ENCODE measurements around the gene AIFM1. TPM values are rescaled to one million over a fixed set of nuclear protein-coding genes. Genes with fewer than 3 reads are reported as not detected.

AIFM1 gene
- polyA plus RNA-seq, 1 donor (not counting 4 experiments of a cell fraction or from before 2014, with no cell fraction given): 52.5 TPM

DNA sequence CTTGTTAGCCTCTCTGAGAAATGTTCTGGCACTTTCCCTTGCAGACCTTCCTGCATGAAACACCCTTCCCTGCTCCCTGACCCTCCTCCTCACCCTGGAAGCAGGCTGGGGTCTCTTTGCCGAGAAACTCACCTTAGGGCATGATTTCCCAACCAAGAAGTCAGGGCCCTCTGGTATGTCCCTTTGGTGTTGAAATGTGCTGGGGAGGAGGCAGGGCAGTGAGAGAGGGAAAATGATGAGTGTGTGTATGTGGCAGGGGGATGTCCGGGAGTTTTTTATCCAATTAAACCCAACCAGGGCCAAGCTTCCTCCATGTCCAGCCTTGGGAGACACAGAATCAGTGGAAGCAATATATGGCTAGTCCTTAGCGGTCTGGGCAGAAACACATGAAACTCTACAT, 60.4 kb downstream of the AIFM1 start:
- DNase-seq (ENCODE audit: low read depth, low spot score) (no peak), FAIRE-seq (no peak)
- H3K27ac ChIP-seq (ENCODE audit: control insufficient read depth, insufficient read depth, low read length): no peak overlapping the region
- no peaks in the 10 kb centered on the region for H3K27me3 ChIP-seq (ENCODE audit: control insufficient read depth, extremely low read depth, insufficient read depth, low read length)
- no peak overlapping the region for H2AFZ ChIP-seq (ENCODE audit: control insufficient read depth, low read length)
- H3K79me2 ChIP-seq (ENCODE audit: control insufficient read depth, insufficient read depth, low read length): peaks cover 76% of the 10 kb centered on the region
- TF ChIP-seq, protein P1, sequence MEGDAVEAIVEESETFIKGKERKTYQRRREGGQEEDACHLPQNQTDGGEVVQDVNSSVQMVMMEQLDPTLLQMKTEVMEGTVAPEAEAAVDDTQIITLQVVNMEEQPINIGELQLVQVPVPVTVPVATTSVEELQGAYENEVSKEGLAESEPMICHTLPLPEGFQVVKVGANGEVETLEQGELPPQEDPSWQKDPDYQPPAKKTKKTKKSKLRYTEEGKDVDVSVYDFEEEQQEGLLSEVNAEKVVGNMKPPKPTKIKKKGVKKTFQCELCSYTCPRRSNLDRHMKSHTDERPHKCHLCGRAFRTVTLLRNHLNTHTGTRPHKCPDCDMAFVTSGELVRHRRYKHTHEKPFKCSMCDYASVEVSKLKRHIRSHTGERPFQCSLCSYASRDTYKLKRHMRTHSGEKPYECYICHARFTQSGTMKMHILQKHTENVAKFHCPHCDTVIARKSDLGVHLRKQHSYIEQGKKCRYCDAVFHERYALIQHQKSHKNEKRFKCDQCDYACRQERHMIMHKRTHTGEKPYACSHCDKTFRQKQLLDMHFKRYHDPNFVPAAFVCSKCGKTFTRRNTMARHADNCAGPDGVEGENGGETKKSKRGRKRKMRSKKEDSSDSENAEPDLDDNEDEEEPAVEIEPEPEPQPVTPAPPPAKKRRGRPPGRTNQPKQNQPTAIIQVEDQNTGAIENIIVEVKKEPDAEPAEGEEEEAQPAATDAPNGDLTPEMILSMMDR (optimal IDR thresholded peaks at IDR 0.05 in 1 of 3, IDR thresholded peaks at IDR 0.05 in 1 of 3, conservative IDR thresholded peaks at IDR 0.05 in 1 of 3; ENCODE audit: extremely low read depth in 1 of 3, insufficient read depth in 2 of 3, low read length in 3 of 3): no peak
- TF ChIP-seq EZH2 (IDR thresholded peaks at IDR 0.05; ENCODE audit: low read length): no peak
- H3K9ac ChIP-seq (ENCODE audit: control insufficient read depth, extremely low read depth, insufficient read depth, low read length): no peak overlapping the region
- H3K4me1 ChIP-seq (ENCODE audit: control insufficient read depth, extremely low read depth, insufficient read depth, low read length): peaks cover 23% of the 10 kb centered on the region
- no peak overlapping the region for H3K4me2 ChIP-seq (ENCODE audit: control insufficient read depth, extremely low read depth, insufficient read depth, low read depth, low read length)
- no peak overlapping the region for H3K4me3 ChIP-seq (ENCODE audit: control insufficient read depth in 2 of 3, extremely low read depth in 1 of 3, insufficient read depth in 2 of 3, low read depth in 1 of 3, low read length in 3 of 3)
- no peaks in the 10 kb centered on the region for H3K9me3 ChIP-seq (ENCODE audit: control insufficient read depth, low read depth, low read length)
- dilution Hi-C loops (cut with MboI; ENCODE audit: extremely low pct_ligation_motif_present, low sequenced_read_pairs): no loop called here
- H3K9me1 ChIP-seq (ENCODE audit: control insufficient read depth, extremely low read depth, insufficient read depth, low read length): no peaks in the 10 kb centered on the region
- peaks cover 0 to 1% of the 10 kb centered on the region in 2 experiments for H3K36me3 ChIP-seq (ENCODE audit: control insufficient read depth in 2 of 2, extremely low read depth in 1 of 2, insufficient read depth in 2 of 2, low read length in 2 of 2)
- H4K20me1 ChIP-seq (ENCODE audit: control insufficient read depth, extremely low read depth, insufficient read depth, low read length): peaks cover 11% of the 10 kb centered on the region

DNA sequence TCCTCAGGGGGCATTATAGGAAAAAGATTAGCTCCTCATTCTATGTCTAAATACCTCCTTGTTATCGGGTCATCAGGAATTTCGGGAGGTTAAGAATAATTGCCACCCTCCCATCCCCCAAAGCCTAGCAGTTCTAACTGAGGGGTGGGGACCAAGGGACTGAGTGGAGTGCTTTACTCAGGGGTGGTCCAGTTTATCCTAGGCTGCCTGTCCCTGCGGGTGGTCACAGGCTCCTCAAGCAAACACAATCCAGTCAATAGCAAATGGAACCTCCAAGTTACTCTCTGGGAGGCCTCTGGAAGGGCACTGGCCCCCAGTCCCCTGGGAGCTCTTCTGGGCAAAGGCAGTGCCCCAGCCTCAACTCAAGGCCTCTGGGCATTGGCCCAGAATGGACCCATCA, 62.0 kb downstream of the AIFM1 start:
- peaks cover 9% of the 10 kb centered on the region for H4K20me1 ChIP-seq (ENCODE audit: control insufficient read depth, extremely low read depth, insufficient read depth, low read length)
- H2AFZ ChIP-seq (ENCODE audit: control insufficient read depth, low read length): no peak overlapping the region
- H3K79me2 ChIP-seq (ENCODE audit: control insufficient read depth, insufficient read depth, low read length): peaks cover 77% of the 10 kb centered on the region
- dilution Hi-C loops (cut with MboI; ENCODE audit: extremely low pct_ligation_motif_present, low sequenced_read_pairs): no loop called here
- H3K36me3 ChIP-seq (ENCODE audit: control insufficient read depth in 2 of 2, extremely low read depth in 1 of 2, insufficient read depth in 2 of 2, low read length in 2 of 2): peaks cover 0 to 1% of the 10 kb centered on the region in 2 experiments
- H3K4me3 ChIP-seq (ENCODE audit: control insufficient read depth in 2 of 3, extremely low read depth in 1 of 3, insufficient read depth in 2 of 3, low read depth in 1 of 3, low read length in 3 of 3): no peak overlapping the region
- H3K4me2 ChIP-seq (ENCODE audit: control insufficient read depth, extremely low read depth, insufficient read depth, low read depth, low read length): no peak overlapping the region
- FAIRE-seq: no peak
- H3K9me3 ChIP-seq (ENCODE audit: control insufficient read depth, low read depth, low read length): no peaks in the 10 kb centered on the region
- no peak overlapping the region for H3K9ac ChIP-seq (ENCODE audit: control insufficient read depth, extremely low read depth, insufficient read depth, low read length)
- no peak for DNase-seq (ENCODE audit: low read depth, low spot score)
- no peak overlapping the region for H3K27ac ChIP-seq (ENCODE audit: control insufficient read depth, insufficient read depth, low read length)
- TF ChIP-seq EZH2 (IDR thresholded peaks at IDR 0.05; ENCODE audit: low read length): no peak
- TF ChIP-seq, protein P1 (optimal IDR thresholded peaks at IDR 0.05 in 1 of 3, IDR thresholded peaks at IDR 0.05 in 1 of 3, conservative IDR thresholded peaks at IDR 0.05 in 1 of 3; ENCODE audit: extremely low read depth in 1 of 3, insufficient read depth in 2 of 3, low read length in 3 of 3): no peak
- H3K4me1 ChIP-seq (ENCODE audit: control insufficient read depth, extremely low read depth, insufficient read depth, low read length): peaks cover 30% of the 10 kb centered on the region
- no peaks in the 10 kb centered on the region for H3K27me3 ChIP-seq (ENCODE audit: control insufficient read depth, extremely low read depth, insufficient read depth, low read length)
- H3K9me1 ChIP-seq (ENCODE audit: control insufficient read depth, extremely low read depth, insufficient read depth, low read length): no peaks in the 10 kb centered on the region
